ENCODE measurements around the gene IPMK.

- TF ChIP-seq CTCF (IDR thresholded peaks at IDR 0.05; ENCODE audit: insufficient read depth, low read length, poor library complexity, severe bottlenecking) (no peak), EZH2phosphoT487 (conservative IDR thresholded peaks at IDR 0.05; ENCODE audit: low read length) (no peak)
Measured at GRCh38 chr10:58220769-58221451, 46.8 kb downstream of the IPMK start.
